ENCODE results near the gene RLBP1.

The RLBP1 gene

GRCh38 chr15:89177116-89177515, 44.3 kb downstream of the RLBP1 start:
- H3K4me1 ChIP-seq (ENCODE audit: control insufficient read depth, insufficient read depth, low read length), result peaks cover 10% of the 10 kb centered on the region
- ChIA-PET POLR2A (no interaction called here), CTCF (interaction anchor here (0.5 to 19.0 kb wide), 54 partner anchors 8 to 1326 kb away, joined by 3 to 480 read pairs (median 4); partner anchors contain the start of genes ABHD2, FANCI and HAPLN3)
- H3K9me3 ChIP-seq (ENCODE audit: control insufficient read depth, insufficient read depth, low read depth, low read length), result no peaks in the 10 kb centered on the region
- no peak overlapping the region for H3K27ac ChIP-seq (ENCODE audit: extremely low read depth, low read depth, low read length)
- no peak for TF ChIP-seq ZNF514 (tag by site-specific recombination; IDR thresholded peaks at IDR 0.05)
- no peak for TF ChIP-seq SP3 (tag by site-specific recombination; IDR thresholded peaks at IDR 0.05)
- TF ChIP-seq ZNF416 (tag by site-specific recombination; IDR thresholded peaks at IDR 0.05), result no peak
- no peak for TF ChIP-seq ZNF174 (tag by site-specific recombination; IDR thresholded peaks at IDR 0.05)
- no peak for TF ChIP-seq ZNF24 (tag by site-specific recombination; IDR thresholded peaks at IDR 0.05)
- TF ChIP-seq ZNF324 (tag by site-specific recombination; IDR thresholded peaks at IDR 0.05), result no peak
- no peak for TF ChIP-seq ZBTB48 (tag by site-specific recombination; IDR thresholded peaks at IDR 0.05)
- TF ChIP-seq TRIM28 (IDR thresholded peaks at IDR 0.05; ENCODE audit: borderline replicate concordance, low read length), result no peak
- TF ChIP-seq ZFP69B (tag by site-specific recombination; IDR thresholded peaks at IDR 0.05), result no peak
- TF ChIP-seq ZBTB7A (tag by site-specific recombination; IDR thresholded peaks at IDR 0.05; ENCODE audit: low read depth), result no peak
- no peak for TF ChIP-seq ZNF664 (tag by site-specific recombination; IDR thresholded peaks at IDR 0.05)
- no peak for TF ChIP-seq ZSCAN30 (tag by site-specific recombination; IDR thresholded peaks at IDR 0.05)
- no peak for TF ChIP-seq ZNF692 (tag by site-specific recombination; IDR thresholded peaks at IDR 0.05)
- no peak for TF ChIP-seq ZNF610 (tag by site-specific recombination; IDR thresholded peaks at IDR 0.05; ENCODE audit: borderline replicate concordance)
- TF ChIP-seq ZNF155 (tag by site-specific recombination; IDR thresholded peaks at IDR 0.05), result no peak
- TF ChIP-seq ZNF157 (tag by site-specific recombination; IDR thresholded peaks at IDR 0.05), result no peak
- no peak overlapping the region for H3K4me3 ChIP-seq (ENCODE audit: low read depth, low read length)
- H3K36me3 ChIP-seq (ENCODE audit: control insufficient read depth in 2 of 2, insufficient read depth in 1 of 2, low read length in 2 of 2), result peaks cover 7 to 25% of the 10 kb centered on the region in 2 experiments

- peaks cover 7 to 25% of the 10 kb centered on the region in 2 experiments for H3K36me3 ChIP-seq (ENCODE audit: control insufficient read depth in 2 of 2, insufficient read depth in 1 of 2, low read length in 2 of 2)
- ChIA-PET CTCF (interaction anchor here (0.8 to 19.0 kb wide), 14 partner anchors 7 to 297 kb away, joined by 3 to 480 read pairs (median 4); partner anchors contain the start of gene HAPLN3), POLR2A (no interaction called here)
- TF ChIP-seq ZBTB7A (tag by site-specific recombination; IDR thresholded peaks at IDR 0.05; ENCODE audit: low read depth), result no peak
- no peak for TF ChIP-seq SCRT2 (tag by site-specific recombination; IDR thresholded peaks at IDR 0.05)
- no peak for TF ChIP-seq ZNF560 (tag by site-specific recombination; IDR thresholded peaks at IDR 0.05; ENCODE audit: borderline replicate concordance)
- TF ChIP-seq ZNF394 (tag by site-specific recombination; IDR thresholded peaks at IDR 0.05; ENCODE audit: borderline replicate concordance), result no peak
- TF ChIP-seq ZNF529 (tag by site-specific recombination; IDR thresholded peaks at IDR 0.05; ENCODE audit: insufficient replicate concordance), result no peak
- TF ChIP-seq ZNF157 (tag by site-specific recombination; IDR thresholded peaks at IDR 0.05), result no peak
- TF ChIP-seq TCF7L2 (IDR thresholded peaks at IDR 0.05; ENCODE audit: borderline replicate concordance, low read depth, low read length), result no peak
- no peak for TF ChIP-seq ZFP41 (tag by site-specific recombination; IDR thresholded peaks at IDR 0.05; ENCODE audit: borderline replicate concordance)
- TF ChIP-seq ZNF660 (tag by site-specific recombination; IDR thresholded peaks at IDR 0.05), result no peak
- no peak for TF ChIP-seq HOXC10 (CRISPR knock-in tag; IDR thresholded peaks at IDR 0.05)
- TF ChIP-seq ZBTB26 (tag by site-specific recombination; optimal IDR thresholded peaks at IDR 0.05), result no peak
- no peak overlapping the region for H3K4me3 ChIP-seq (ENCODE audit: low read depth, low read length)
- H3K27ac ChIP-seq (ENCODE audit: extremely low read depth, low read depth, low read length), result no peak overlapping the region
- H3K9me3 ChIP-seq (ENCODE audit: control insufficient read depth, insufficient read depth, low read depth, low read length), result no peaks in the 10 kb centered on the region
- H3K4me1 ChIP-seq (ENCODE audit: control insufficient read depth, insufficient read depth, low read length), result peaks cover 10% of the 10 kb centered on the region
Observed at GRCh38 chr15:89175617-89176191, 45.7 kb downstream of the RLBP1 start.

All from HEK293 (cell line).